SK-N-SH (cell line): ENCODE data around the gene NPHS2.

Source experiments
- EZH2phosphoT487 ChIP-seq: fragments of 200-600 bp; sonication (generic); IDR thresholded peaks from 2 replicates; pipeline ENCODE4 v1.6.1; 2017; ENCODE audit warnings: low read depth, mixed run types, mild to moderate bottlenecking, antibody characterized with exemption, moderate library complexity, borderline replicate concordance
- FOXJ3 ChIP-seq: sonication (generic); formaldehyde crosslinking; IDR thresholded peaks from 2 replicates; pipeline ENCODE4 v1.5.1; 2020; ENCODE audit warnings: mild to moderate bottlenecking, missing genetic modification reagents
- GABPA ChIP-seq: IDR thresholded peaks from 2 replicates; pipeline ENCODE4 v1.4.0; 2012; ENCODE audit warnings: low read depth, mild to moderate bottlenecking
- MEF2A ChIP-seq: IDR thresholded peaks from 2 replicates; pipeline ENCODE4 v1.4.0; 2012; ENCODE audit warnings: low read depth, borderline replicate concordance
- MXI1 ChIP-seq: IDR thresholded peaks from 2 replicates; pipeline ENCODE4 v1.6.1; 2012; ENCODE audit warnings: mild to moderate bottlenecking, low read depth, low read length, improper control_type of control experiment
- POLR2AphosphoS5 ChIP-seq: IDR thresholded peaks from 2 replicates; pipeline ENCODE4 v1.6.1; 2012; ENCODE audit warnings: low read depth, low read length
- SIN3A ChIP-seq: IDR thresholded peaks from 2 replicates; pipeline ENCODE4 v1.6.1; 2012; ENCODE audit warnings: low read depth, mild to moderate bottlenecking, low read length, moderate library complexity, borderline replicate concordance
- TEAD4 ChIP-seq: IDR thresholded peaks from 2 replicates; pipeline ENCODE4 v1.4.0; 2012; ENCODE audit warnings: mild to moderate bottlenecking, borderline replicate concordance; ENCODE audit not compliant: insufficient read depth
- USF1 ChIP-seq: IDR thresholded peaks from 2 replicates; pipeline ENCODE4 v1.4.0; 2012; ENCODE audit warnings: low read depth, borderline replicate concordance
- TF ChIP-seq, protein P1 (sequence below): fragments of 200-600 bp; sonication (generic); IDR thresholded peaks from 2 replicates; pipeline ENCODE4 v1.6.1; 2017; ENCODE audit warnings: antibody characterized with exemption, mild to moderate bottlenecking, moderate library complexity
- TF ChIP-seq, protein P2 (sequence below): IDR thresholded peaks from 2 replicates; pipeline ENCODE4 v1.4.0; 2012; ENCODE audit warnings: low read depth, borderline replicate concordance
- TF ChIP-seq, protein P3 (sequence below): fragments of 150-350 bp; IDR thresholded peaks from 2 replicates; pipeline ENCODE4 v1.6.1; 2017; ENCODE audit warnings: antibody characterized with exemption, low read length, low read depth, borderline replicate concordance

DNA sequence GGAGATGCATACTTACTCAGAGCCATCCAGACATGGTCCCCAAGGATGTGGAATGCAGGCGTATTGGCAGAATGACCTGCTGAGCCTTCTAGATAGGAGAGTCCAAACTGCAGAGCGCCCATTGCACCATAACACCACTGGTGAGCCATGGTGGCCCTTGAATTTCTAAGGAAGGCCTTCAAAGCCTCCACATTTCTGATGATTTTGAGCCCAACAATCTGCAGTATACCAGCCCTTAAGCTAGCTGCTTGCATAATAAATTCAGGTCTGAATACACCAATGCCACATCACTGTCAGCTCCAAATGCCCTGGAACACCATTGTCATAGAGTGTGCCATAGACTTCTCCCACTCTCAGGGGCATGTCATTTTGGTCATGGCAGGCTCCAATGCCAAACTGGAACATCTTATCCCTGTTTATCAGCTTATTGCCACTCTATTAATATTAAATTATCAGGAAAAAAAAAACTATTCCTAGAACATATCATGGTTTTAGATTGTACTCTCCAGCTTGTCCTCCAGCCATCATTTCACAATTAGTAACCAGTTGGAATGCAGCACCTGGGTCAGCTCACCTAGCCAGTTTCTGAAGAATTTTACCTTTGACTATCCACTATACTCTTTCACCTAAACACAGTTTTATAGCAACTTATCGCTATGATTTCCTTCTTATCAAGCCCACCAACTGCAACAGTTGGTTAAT, 26.9 kb downstream of the NPHS2 start:
- no peak for TF ChIP-seq POLR2AphosphoS5
- TF ChIP-seq USF1, result no peak
- TF ChIP-seq, protein P1, sequence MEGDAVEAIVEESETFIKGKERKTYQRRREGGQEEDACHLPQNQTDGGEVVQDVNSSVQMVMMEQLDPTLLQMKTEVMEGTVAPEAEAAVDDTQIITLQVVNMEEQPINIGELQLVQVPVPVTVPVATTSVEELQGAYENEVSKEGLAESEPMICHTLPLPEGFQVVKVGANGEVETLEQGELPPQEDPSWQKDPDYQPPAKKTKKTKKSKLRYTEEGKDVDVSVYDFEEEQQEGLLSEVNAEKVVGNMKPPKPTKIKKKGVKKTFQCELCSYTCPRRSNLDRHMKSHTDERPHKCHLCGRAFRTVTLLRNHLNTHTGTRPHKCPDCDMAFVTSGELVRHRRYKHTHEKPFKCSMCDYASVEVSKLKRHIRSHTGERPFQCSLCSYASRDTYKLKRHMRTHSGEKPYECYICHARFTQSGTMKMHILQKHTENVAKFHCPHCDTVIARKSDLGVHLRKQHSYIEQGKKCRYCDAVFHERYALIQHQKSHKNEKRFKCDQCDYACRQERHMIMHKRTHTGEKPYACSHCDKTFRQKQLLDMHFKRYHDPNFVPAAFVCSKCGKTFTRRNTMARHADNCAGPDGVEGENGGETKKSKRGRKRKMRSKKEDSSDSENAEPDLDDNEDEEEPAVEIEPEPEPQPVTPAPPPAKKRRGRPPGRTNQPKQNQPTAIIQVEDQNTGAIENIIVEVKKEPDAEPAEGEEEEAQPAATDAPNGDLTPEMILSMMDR, result no peak
- no peak for TF ChIP-seq SIN3A
- no peak for TF ChIP-seq FOXJ3
- no peak for TF ChIP-seq EZH2phosphoT487
- TF ChIP-seq MXI1, result no peak
- TF ChIP-seq, protein P2, sequence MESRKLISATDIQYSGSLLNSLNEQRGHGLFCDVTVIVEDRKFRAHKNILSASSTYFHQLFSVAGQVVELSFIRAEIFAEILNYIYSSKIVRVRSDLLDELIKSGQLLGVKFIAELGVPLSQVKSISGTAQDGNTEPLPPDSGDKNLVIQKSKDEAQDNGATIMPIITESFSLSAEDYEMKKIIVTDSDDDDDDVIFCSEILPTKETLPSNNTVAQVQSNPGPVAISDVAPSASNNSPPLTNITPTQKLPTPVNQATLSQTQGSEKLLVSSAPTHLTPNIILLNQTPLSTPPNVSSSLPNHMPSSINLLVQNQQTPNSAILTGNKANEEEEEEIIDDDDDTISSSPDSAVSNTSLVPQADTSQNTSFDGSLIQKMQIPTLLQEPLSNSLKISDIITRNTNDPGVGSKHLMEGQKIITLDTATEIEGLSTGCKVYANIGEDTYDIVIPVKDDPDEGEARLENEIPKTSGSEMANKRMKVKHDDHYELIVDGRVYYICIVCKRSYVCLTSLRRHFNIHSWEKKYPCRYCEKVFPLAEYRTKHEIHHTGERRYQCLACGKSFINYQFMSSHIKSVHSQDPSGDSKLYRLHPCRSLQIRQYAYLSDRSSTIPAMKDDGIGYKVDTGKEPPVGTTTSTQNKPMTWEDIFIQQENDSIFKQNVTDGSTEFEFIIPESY, result no peak
- no peak for TF ChIP-seq GABPA
- no peak for TF ChIP-seq TEAD4
- TF ChIP-seq, protein P3, sequence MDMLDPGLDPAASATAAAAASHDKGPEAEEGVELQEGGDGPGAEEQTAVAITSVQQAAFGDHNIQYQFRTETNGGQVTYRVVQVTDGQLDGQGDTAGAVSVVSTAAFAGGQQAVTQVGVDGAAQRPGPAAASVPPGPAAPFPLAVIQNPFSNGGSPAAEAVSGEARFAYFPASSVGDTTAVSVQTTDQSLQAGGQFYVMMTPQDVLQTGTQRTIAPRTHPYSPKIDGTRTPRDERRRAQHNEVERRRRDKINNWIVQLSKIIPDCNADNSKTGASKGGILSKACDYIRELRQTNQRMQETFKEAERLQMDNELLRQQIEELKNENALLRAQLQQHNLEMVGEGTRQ, result no peak
- no peak for TF ChIP-seq MEF2A
